Stomach (tissue), 19 donors: ENCODE measurements around the gene CREBL2. TPM values are rescaled to one million over a fixed set of nuclear protein-coding genes. Genes with fewer than 3 reads are reported as not detected.
A peak's percentile ranks its signal among the peaks of the same experiment; 100 is the strongest.

Source experiments
- DNase-seq, 2 donors: peaks; one replicate each; pipeline versions ENCODE4 v3.0.0 to v3.0.0-alpha.2; 2013 to 2019
- H3K27ac ChIP-seq, 5 donors: fragments of 200-600 bp in 4 of 5; sonication (generic) in 4 of 5; one replicate each; pipeline ENCODE4 v1.5.1; 2013 to 2019; ENCODE audit warnings: mild to moderate bottlenecking in 1 of 5, moderate library complexity in 1 of 5
- H3K27me3 ChIP-seq, 3 donors: fragments of 200-600 bp; sonication (generic); one replicate each; pipeline ENCODE4 v1.5.1; 2017 to 2019; ENCODE audit warnings: mixed run types in 1 of 3
- H3K36me3 ChIP-seq, 4 donors: fragments of 200-600 bp; sonication (generic); 1 replicate in 3 of 4; 2 replicates in 1 of 4; pipeline ENCODE4 v1.5.1; 2016 to 2019
- H3K4me1 ChIP-seq, 4 donors: fragments of 200-600 bp; sonication (generic); one replicate each; pipeline ENCODE4 v1.5.1; 2016 to 2019
- H3K4me3 ChIP-seq, 4 donors: fragments of 200-600 bp; sonication (generic) in 3 of 4; one replicate each; pipeline ENCODE4 v1.5.1; 2016 to 2019; ENCODE audit warnings: mild to moderate bottlenecking in 1 of 4
- H3K9me3 ChIP-seq, 4 donors: fragments of 200-600 bp; sonication (generic); one replicate each; pipeline ENCODE4 v1.5.1; 2016 to 2019
- EP300 ChIP-seq: sonication (generic); formaldehyde crosslinking; IDR thresholded peaks from one replicate; pipeline ENCODE4 v1.6.1; 2017; ENCODE audit warnings: antibody characterized with exemption
- POLR2A ChIP-seq, 4 donors: fragments of 450-650 bp; IDR thresholded peaks; one replicate each; pipeline ENCODE4 v1.6.1; 2016; ENCODE audit warnings: antibody characterized with exemption in 4 of 4, control low read depth in 2 of 4, mild to moderate bottlenecking in 1 of 4, moderate library complexity in 1 of 4
- POLR2AphosphoS5 ChIP-seq, 3 donors: sonication (generic); formaldehyde crosslinking; IDR thresholded peaks; one replicate each; pipeline ENCODE4 v1.6.1; 2016; ENCODE audit warnings: antibody characterized with exemption in 3 of 3
- WGBS, 5 donors: extraction: QIAGEN DNeasy Blood & Tissue Kit in 3 of 5; methylation state at CpG; one replicate each; pipeline versions ENCODE4 v1.1.5 to v1.1.7; 2013 to 2018; 5-methylcytosine and 5-hydroxymethylcytosine counted together
- intact Hi-C: fragments of 100-400 bp; cut with DNase I; formaldehyde crosslinking; loops from one replicate; pipeline ENCODE4 v1.15.1; 2023; ENCODE audit warnings: low total_unique reads
- long read RNA-seq, 10 donors: transcript quantifications; one replicate each; lab custom pipeline, GENCODE V29; 2026
- polyA plus RNA-seq, 3 donors: library from polyadenylated mRNA; stranded (reverse); fragments of 200-250 nt; gene quantifications; one replicate each; pipeline ENCODE4 v1.2.3, GENCODE V29; 2013
- total RNA-seq, 5 donors: library from RNA; depleted of rRNA; stranded (reverse); fragments of >200 nt; gene quantifications; one replicate each; pipeline versions ENCODE4 v1.1.0 to v1.2.3, GENCODE V29; 2014 to 2016
- TF ChIP-seq, protein P1 (sequence below), 7 experiments: fragments of 450-650 bp in 4 of 7; fragments of 200-600 bp in 3 of 7; sonication (generic) in 3 of 7; IDR thresholded peaks; one replicate each; pipeline ENCODE4 v1.5.1; 2016 to 2019; ENCODE audit warnings: antibody characterized with exemption in 7 of 7, control low read depth in 2 of 7, mild to moderate bottlenecking in 1 of 7
- donor health status: healthy with polysubstance abuse.
- donor health status: Bipolar disorder and iron deficiency.
- donor health status: healthy.

Gene CREBL2, protein sequence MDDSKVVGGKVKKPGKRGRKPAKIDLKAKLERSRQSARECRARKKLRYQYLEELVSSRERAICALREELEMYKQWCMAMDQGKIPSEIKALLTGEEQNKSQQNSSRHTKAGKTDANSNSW
- 10 to 100 TPM in 4 of 5 donors, 1 to 10 TPM in 1; 8.2 to 42.0 (median 34.1) TPM for total RNA-seq
- polyA plus RNA-seq: 10 to 100 TPM; 12.1 to 33.8 (median 29.8) TPM
- long read RNA-seq, donor 1, transcript CREBL2-201 (4 exons, 3,754 nt): major isoform, 5 of 5 reads
- long read RNA-seq, donor 1, partial matches to known transcripts: 0 of 5 reads
- long read RNA-seq, donor 1, other reads (novel, unspliced or antisense): 0 of 5 reads
- long read RNA-seq, donor 2, transcript CREBL2-201 (4 exons, 3,754 nt): major isoform, 12 of 12 reads
- long read RNA-seq, donor 2, partial matches to known transcripts: 0 of 12 reads
- long read RNA-seq, donor 2, other reads (novel, unspliced or antisense): 0 of 12 reads
- long read RNA-seq, donor 3, partial matches to known transcripts: 0 of 3 reads
- long read RNA-seq, donor 3, other reads (novel, unspliced or antisense): 0 of 3 reads
- long read RNA-seq, donor 4: 0 reads
- long read RNA-seq, donor 5, transcript CREBL2-201 (4 exons, 3,754 nt): major isoform, 8 of 8 reads
- long read RNA-seq, donor 5, partial matches to known transcripts: 0 of 8 reads
- long read RNA-seq, donor 5, other reads (novel, unspliced or antisense): 0 of 8 reads
- long read RNA-seq, donor 6, transcript CREBL2-201 (4 exons, 3,754 nt): major isoform, 17 of 29 reads
- long read RNA-seq, donor 6, partial matches to known transcripts: 12 of 29 reads
- long read RNA-seq, donor 6, other reads (novel, unspliced or antisense): 0 of 29 reads
- long read RNA-seq, donor 7, transcript CREBL2-201 (4 exons, 3,754 nt): major isoform, 8 of 8 reads
- long read RNA-seq, donor 7, partial matches to known transcripts: 0 of 8 reads
- long read RNA-seq, donor 7, other reads (novel, unspliced or antisense): 0 of 8 reads
- long read RNA-seq, donor 8, transcript CREBL2-201 (4 exons, 3,754 nt): major isoform, 8 of 8 reads
- long read RNA-seq, donor 8, partial matches to known transcripts: 0 of 8 reads
- long read RNA-seq, donor 8, other reads (novel, unspliced or antisense): 0 of 8 reads
- long read RNA-seq, donor 9, transcript CREBL2-201 (4 exons, 3,754 nt): major isoform, 5 of 5 reads
- long read RNA-seq, donor 9, partial matches to known transcripts: 0 of 5 reads
- long read RNA-seq, donor 9, other reads (novel, unspliced or antisense): 0 of 5 reads
- long read RNA-seq, donor 10, transcript CREBL2-201 (4 exons, 3,754 nt): major isoform, 8 of 8 reads
- long read RNA-seq, donor 10, partial matches to known transcripts: 0 of 8 reads
- long read RNA-seq, donor 10, other reads (novel, unspliced or antisense): 0 of 8 reads

DNA sequence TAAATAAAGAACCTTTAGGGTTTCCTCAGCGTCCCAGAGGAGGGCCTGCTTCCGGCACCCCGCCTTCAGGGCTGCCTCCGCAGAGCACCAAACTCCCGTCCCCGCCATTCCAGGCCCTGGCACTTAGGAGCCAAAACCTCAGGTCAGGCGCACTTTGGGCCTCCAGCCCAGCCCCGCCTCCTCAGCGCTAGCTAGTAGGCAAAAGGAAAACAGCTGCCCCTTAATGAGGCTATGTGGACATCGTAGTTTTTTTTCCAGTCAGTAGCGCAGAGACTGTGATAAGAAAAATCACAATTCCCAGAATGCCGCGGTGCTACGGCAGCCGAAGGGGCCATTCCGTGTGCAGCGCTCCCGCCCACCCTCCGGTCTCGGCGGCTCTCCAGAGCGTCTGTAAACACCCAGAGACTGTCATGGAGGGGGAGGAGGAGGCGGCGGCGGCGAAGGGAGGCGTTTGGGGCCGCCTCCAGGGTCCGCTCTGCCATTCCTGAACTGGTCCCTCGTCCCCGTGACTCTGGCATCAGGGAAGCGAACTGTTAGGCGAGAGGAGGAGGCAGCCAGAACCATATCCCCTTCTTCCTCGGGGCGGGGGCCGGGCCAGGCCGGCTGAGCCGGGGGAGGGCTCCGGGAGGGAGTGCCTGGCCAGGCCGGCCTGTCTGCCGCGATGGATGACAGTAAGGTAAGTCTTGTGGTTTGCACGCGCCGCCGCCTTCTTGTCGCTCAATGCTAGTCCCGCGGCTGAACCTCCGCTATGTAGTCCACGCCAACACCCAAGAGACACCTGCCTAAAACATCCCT, at the start of gene CREBL2:
TSS of gene CREBL2 (plus strand) at position 365 of the 795 bp plus-strand sequence. CDS start at position 662, 297 bp downstream.
- peaks cover 0 to 12% (median 4%) of the 10 kb centered on the region in 4 donors for H3K36me3 ChIP-seq
- peak within 1 kb of the TSS; percentile 92 to 97 (median 94) for H3K27ac ChIP-seq
- peak; percentile 92 to 98 for DNase-seq
- intact Hi-C loops: no loop called here
- H3K27me3 ChIP-seq: no peaks in the 10 kb centered on the region
- peak within 1 kb of the TSS; percentile 77 to 86 (median 83) for H3K4me3 ChIP-seq
- TF ChIP-seq EP300 (peak; percentile 67), POLR2A (IDR thresholded peaks at IDR 0.05) (no peak), POLR2AphosphoS5 (IDR thresholded peaks at IDR 0.05) (peak; percentile 94 to 99 (median 98))
- TF ChIP-seq, protein P1, sequence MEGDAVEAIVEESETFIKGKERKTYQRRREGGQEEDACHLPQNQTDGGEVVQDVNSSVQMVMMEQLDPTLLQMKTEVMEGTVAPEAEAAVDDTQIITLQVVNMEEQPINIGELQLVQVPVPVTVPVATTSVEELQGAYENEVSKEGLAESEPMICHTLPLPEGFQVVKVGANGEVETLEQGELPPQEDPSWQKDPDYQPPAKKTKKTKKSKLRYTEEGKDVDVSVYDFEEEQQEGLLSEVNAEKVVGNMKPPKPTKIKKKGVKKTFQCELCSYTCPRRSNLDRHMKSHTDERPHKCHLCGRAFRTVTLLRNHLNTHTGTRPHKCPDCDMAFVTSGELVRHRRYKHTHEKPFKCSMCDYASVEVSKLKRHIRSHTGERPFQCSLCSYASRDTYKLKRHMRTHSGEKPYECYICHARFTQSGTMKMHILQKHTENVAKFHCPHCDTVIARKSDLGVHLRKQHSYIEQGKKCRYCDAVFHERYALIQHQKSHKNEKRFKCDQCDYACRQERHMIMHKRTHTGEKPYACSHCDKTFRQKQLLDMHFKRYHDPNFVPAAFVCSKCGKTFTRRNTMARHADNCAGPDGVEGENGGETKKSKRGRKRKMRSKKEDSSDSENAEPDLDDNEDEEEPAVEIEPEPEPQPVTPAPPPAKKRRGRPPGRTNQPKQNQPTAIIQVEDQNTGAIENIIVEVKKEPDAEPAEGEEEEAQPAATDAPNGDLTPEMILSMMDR (IDR thresholded peaks at IDR 0.05): no peak
- peaks cover 15 to 51% (median 33%) of the 10 kb centered on the region in 4 donors for H3K4me1 ChIP-seq
- H3K9me3 ChIP-seq: no peaks in the 10 kb centered on the region
- 0 to 1% (median 0%) methylated on average over 22 to 51 of the region's 51 CpGs for WGBS, 5 donors

- WGBS, 5 donors: 0% methylated on average over 23 to 45 of the region's 45 CpGs
Measured at GRCh38 chr12:12562016-12562483, 49.6 kb upstream of the CREBL2 start.

DNA sequence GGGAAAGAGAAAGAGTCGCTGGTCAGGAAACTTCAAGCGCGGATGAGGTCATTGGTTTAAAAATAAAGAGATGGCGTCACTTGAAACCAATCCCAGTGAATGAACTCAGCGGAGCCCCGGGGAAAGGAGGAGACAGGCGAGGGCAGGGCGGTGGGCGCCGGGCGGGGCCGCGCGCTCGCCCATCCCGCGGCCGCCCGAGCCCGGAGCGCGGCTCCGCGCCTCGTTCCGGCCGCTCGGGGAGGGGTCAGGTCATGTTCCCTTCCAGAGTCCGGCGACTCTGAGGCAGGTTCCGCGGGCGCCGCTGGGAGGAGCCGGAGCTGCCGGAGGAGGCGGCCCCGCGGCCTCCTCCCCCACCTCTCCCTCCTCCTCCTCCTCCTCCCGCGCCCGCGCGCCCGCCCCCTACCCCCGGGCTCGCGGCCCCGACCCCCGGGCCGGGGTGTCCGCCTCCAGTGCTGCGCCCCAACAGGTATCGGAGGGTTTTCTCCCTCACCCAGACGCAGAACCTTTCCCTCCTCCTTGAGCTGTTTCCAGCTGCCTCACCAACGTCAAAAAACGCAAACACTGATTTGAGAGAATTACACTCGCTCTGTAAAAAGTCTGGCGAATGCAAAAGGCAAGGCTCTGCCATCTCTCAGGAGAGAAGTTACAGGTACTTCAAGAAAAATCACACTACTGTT, 49.0 kb upstream of the CREBL2 start, which contains the start of gene DUSP16:
TSS of gene DUSP16 (minus strand) at position 279 of the 677 bp plus-strand sequence. CDS start 41,765 bp downstream, outside the sequence.
- DNase-seq: peak; percentile 93 to 98
- Histone ChIP-seq H3K27me3 (no peaks in the 10 kb centered on the region), H3K27ac (peak within 1 kb of the TSS; percentile 99 to 100 (median 100)), H3K4me3 (peak within 1 kb of the TSS; percentile 57 to 94 (median 76)), H3K36me3 (no peaks in the 10 kb centered on the region), H3K4me1 (peaks cover 15 to 40% (median 31%) of the 10 kb centered on the region in 4 donors), H3K9me3 (no peaks in the 10 kb centered on the region)
- intact Hi-C loops: loop anchor here (10.0 kb wide), 1 partner anchor 168 kb away; no protein-coding TSS in a partner anchor
- WGBS, 5 donors: 0 to 1% (median 0%) methylated on average over 29 to 57 of the region's 59 CpGs
- TF ChIP-seq EP300 (no peak), POLR2AphosphoS5 (IDR thresholded peaks at IDR 0.05) (peak in 2 of 3 donors; percentile 80 to 86), POLR2A (IDR thresholded peaks at IDR 0.05) (no peak)
- TF ChIP-seq, protein P1 (IDR thresholded peaks at IDR 0.05): peak in 2 of 7 experiments; percentile 9 to 38

More at GRCh38 chr12:12562016-12562483, 49.6 kb upstream of the CREBL2 start:
- no peak for TF ChIP-seq POLR2AphosphoS5 (IDR thresholded peaks at IDR 0.05)
- TF ChIP-seq, protein P1 (IDR thresholded peaks at IDR 0.05): no peak
- no peak for TF ChIP-seq EP300
- TF ChIP-seq POLR2A (IDR thresholded peaks at IDR 0.05): no peak
- Histone ChIP-seq H3K27me3 (no peaks in the 10 kb centered on the region), H3K4me3 (peak overlapping the region; percentile 57 to 94 (median 76)), H3K4me1 (peaks cover 15 to 40% (median 31%) of the 10 kb centered on the region in 4 donors), H3K36me3 (no peaks in the 10 kb centered on the region), H3K9me3 (no peaks in the 10 kb centered on the region), H3K27ac (peak overlapping the region; percentile 99 to 100 (median 100))
- peak in 1 of 2 donors; percentile 71 for DNase-seq
- intact Hi-C loops: loop anchor here (10.0 kb wide), 1 partner anchor 167 kb away; no protein-coding TSS in a partner anchor
